Heart right ventricle (tissue), 16 donors: ENCODE results near the gene PRKAG1. TPM values are rescaled to one million over a fixed set of nuclear protein-coding genes. Genes with fewer than 3 reads are reported as not detected.
A peak's percentile ranks its signal among the peaks of the same experiment; 100 is the strongest.

Source experiments
- ATAC-seq, 8 donors: fragments of 200-7000 bp; cut with Tn5 transposase; one replicate each; pipeline ENCODE4 v1.9.1; 2020; ENCODE audit warnings: mild to moderate bottlenecking in 8 of 8, moderate library complexity in 8 of 8, moderate number of reproducible peaks in 1 of 8
- DNase-seq, 2 donors: peaks; one replicate each; pipeline ENCODE4 v3.0.0-alpha.2; 2020
- H3K27ac ChIP-seq, 10 donors: fragments of 200-600 bp; sonication (generic) in 2 of 10; one replicate each; pipeline versions ENCODE4 v1.5.0 to v1.8.0; 2020 to 2022; ENCODE audit warnings: mild to moderate bottlenecking in 3 of 10
- H3K27me3 ChIP-seq, 7 donors: fragments of 200-600 bp; one replicate each; pipeline ENCODE4 v1.8.0; 2021 to 2022; ENCODE audit warnings: mild to moderate bottlenecking in 2 of 7
- H3K36me3 ChIP-seq, 9 donors: fragments of 200-600 bp; sonication (generic) in 1 of 9; one replicate each; pipeline versions ENCODE4 v1.5.0 to v1.8.0; 2020 to 2022; ENCODE audit warnings: mild to moderate bottlenecking in 2 of 9
- H3K4me1 ChIP-seq, 9 donors: fragments of 200-600 bp; sonication (generic) in 1 of 9; one replicate each; pipeline versions ENCODE4 v1.5.0 to v1.8.0; 2020 to 2022; ENCODE audit warnings: mild to moderate bottlenecking in 4 of 9
- H3K4me3 ChIP-seq, 10 donors: fragments of 200-600 bp; sonication (generic) in 2 of 10; one replicate each; pipeline versions ENCODE4 v1.5.0 to v1.8.0; 2020 to 2022; ENCODE audit warnings: mild to moderate bottlenecking in 7 of 10, moderate library complexity in 2 of 10
- H3K9me3 ChIP-seq, 11 donors: fragments of 200-600 bp in 10 of 11; sonication (generic) in 2 of 11; one replicate each; pipeline versions ENCODE4 v1.5.0 to v1.8.0; 2013 to 2022; ENCODE audit warnings: mild to moderate bottlenecking in 2 of 11, control low read depth in 1 of 11, moderate library complexity in 1 of 11
- CTCF ChIP-seq, 9 donors: fragments of 200-600 bp; sonication (generic) in 2 of 9; IDR thresholded peaks; one replicate each; pipeline versions ENCODE4 v1.5.0 to v1.8.0; 2021 to 2022; ENCODE audit warnings: antibody characterized with exemption in 9 of 9, mild to moderate bottlenecking in 5 of 9, moderate library complexity in 1 of 9
- WGBS, 2 donors: extraction: QIAGEN DNeasy Blood & Tissue Kit; methylation state at CpG; one replicate each; pipeline ENCODE4 v1.1.7; 2013; ENCODE audit warnings: inconsistent platforms in 1 of 2; 5-methylcytosine and 5-hydroxymethylcytosine counted together
- intact Hi-C, 10 donors: fragments of 100-400 bp; cut with DNase I; formaldehyde crosslinking; loops; one replicate each; pipeline versions ENCODE4 v1.11.1 to v1.14.2; 2022
- polyA plus RNA-seq, 2 donors: library from polyadenylated mRNA; stranded (reverse); fragments of 200-250 nt; gene quantifications; one replicate each; pipeline ENCODE4 v1.2.3, GENCODE V29; 2013
- total RNA-seq, 10 donors: library from RNA; stranded (reverse); fragmentation: NEBNext Ultra II Directional in 3 of 10; extraction: Animal tissue kit (Norgen Biotek cat#: 25700) in 3 of 10; gene quantifications; one replicate each; pipeline versions ENCODE4 v1.2.1 to v1.2.4, GENCODE V29; 2021 to 2023
- donor health status: Arrhythmogenic right ventricular cardiomyopathy.
- donor health status: ischemic (EF 13 %, LVEDD 7.1; RV severe dilation, severe dysfunction).
- donor health status: healthy with polysubstance abuse.
- donor health status: DM: no; HTN: yes; CAD: no.
- donor health status: DM: no; HTN: no; CAD: no.
- donor health status: ischemic (EF 25% LVEDD 6.9; RV normal size, moderate dysfunction).
- donor health status: ischemic (EF 25% LVEDD 5.7; RV mildly dilated, moderate dysfunction).
- donor health status: healthy.
- donor health status: DM: yes; HTN: yes; CAD: no.
- donor health status: Ischemic cardiomyopathy.
- donor health status: ischemic (EF 35%, LVEDD 5.7; RV mildly dilated, moderate dysfunction).
- donor health status: nonischemic (EF 11% LVEDD 7.7; RV severe dilation, severe dysfunction).
- donor health status: DM: yes; HTN: yes; CAD: no.
- donor health status: PGD.
- donor health status: ischemic (EF 29% LVEDD 5.4; RV normal size, mild dysfunction).
- donor health status: nonischemic (EF 23%, LVEDD 6.1; RV moderate dilation, normal function).

Gene PRKAG1
- total and polyA plus RNA-seq, 12 donors: 71.0 to 110 (median 95.6) TPM

DNA sequence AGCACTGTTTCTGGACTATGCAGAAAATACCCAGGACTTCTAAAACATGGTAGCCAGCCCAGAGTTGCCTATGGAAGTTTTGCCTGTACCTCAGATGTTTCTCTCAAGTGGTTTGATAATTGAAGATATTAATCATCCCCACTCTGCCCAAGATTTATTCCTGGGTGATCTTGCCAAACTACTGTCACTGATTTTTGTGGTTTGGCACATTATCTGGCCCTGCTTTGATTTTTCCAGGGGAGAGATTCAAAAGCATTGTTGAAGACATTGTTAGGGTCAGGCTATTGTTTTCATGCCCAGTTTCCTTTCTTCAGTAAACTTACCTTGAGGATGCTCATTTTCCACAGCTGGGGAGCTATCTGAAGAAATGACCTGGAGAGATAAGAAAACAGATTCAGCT is 5.8 kb downstream of the PRKAG1 start:
- peaks cover 0 to 59% (median 26%) of the 10 kb centered on the region in 9 donors for H3K36me3 ChIP-seq
- H3K27me3 ChIP-seq: no peaks in the 10 kb centered on the region
- H3K4me1 ChIP-seq: peaks cover 0 to 45% (median 27%) of the 10 kb centered on the region in 9 donors
- no peak for DNase-seq
- no peak overlapping the region for H3K4me3 ChIP-seq
- intact Hi-C loops: no loop called here
- ATAC-seq: no peak
- H3K27ac ChIP-seq: no peak overlapping the region
- no peak for TF ChIP-seq CTCF (IDR thresholded peaks at IDR 0.05)
- no peaks in the 10 kb centered on the region for H3K9me3 ChIP-seq

- H3K9me3 ChIP-seq: no peaks in the 10 kb centered on the region
- ATAC-seq (no peak), DNase-seq (no peak)
- peaks cover 0 to 20% (median 10%) of the 10 kb centered on the region in 9 donors for H3K4me1 ChIP-seq
- no peaks in the 10 kb centered on the region for H3K27me3 ChIP-seq
- intact Hi-C loops: no loop called here
- WGBS, 2 donors: 87 to 93% methylated on average over 3 of the region's 3 CpGs
- peaks cover 0 to 76% (median 37%) of the 10 kb centered on the region in 9 donors for H3K36me3 ChIP-seq
- TF ChIP-seq CTCF (IDR thresholded peaks at IDR 0.05): no peak
- H3K27ac ChIP-seq: no peak overlapping the region
- no peak overlapping the region for H3K4me3 ChIP-seq
These were observed 8.4 kb downstream of the PRKAG1 start for GRCh38 chr12:49010092-49010668.

GRCh38 chr12:49008943-49009342 is 9.6 kb downstream of the PRKAG1 start:
- H3K27ac ChIP-seq: no peak overlapping the region
- H3K27me3 ChIP-seq: no peaks in the 10 kb centered on the region
- no peak for DNase-seq
- no peak for ATAC-seq
- intact Hi-C loops: no loop called here
- no peaks in the 10 kb centered on the region for H3K9me3 ChIP-seq
- peaks cover 0 to 87% (median 48%) of the 10 kb centered on the region in 9 donors for H3K36me3 ChIP-seq
- no peak overlapping the region for H3K4me3 ChIP-seq
- peaks cover 0 to 10% (median 0%) of the 10 kb centered on the region in 9 donors for H3K4me1 ChIP-seq
- TF ChIP-seq CTCF (IDR thresholded peaks at IDR 0.05): no peak
- WGBS, 2 donors: 84 to 90% methylated on average over 1 of the region's 1 CpG

GRCh38 chr12:49000346-49000745 is 18.2 kb downstream of the PRKAG1 start:
- TF ChIP-seq CTCF (IDR thresholded peaks at IDR 0.05): no peak
- Histone ChIP-seq H3K27me3 (peaks cover 4 to 61% (median 36%) of the 10 kb centered on the region in 7 donors), H3K4me1 (peaks cover 13 to 55% (median 35%) of the 10 kb centered on the region in 9 donors), H3K9me3 (no peaks in the 10 kb centered on the region), H3K4me3 (peak overlapping the region in 1 of 10 donors; percentile 48), H3K36me3 (peaks cover 0 to 50% (median 29%) of the 10 kb centered on the region in 9 donors), H3K27ac (peak overlapping the region in 2 of 10 donors; percentile 46 to 62)
- DNase-seq (no peak), ATAC-seq (no peak)
- 88 to 92% methylated on average over 2 of the region's 2 CpGs for WGBS, 2 donors
- intact Hi-C loops: no loop called here
